HG03520 (cell line): ENCODE results near the gene ARL2BP.

Experiments used
- ATAC-seq: cut with Tn5 transposase; IDR thresholded peaks from one replicate; pipeline ENCODE4 v1.9.1; 2021; ENCODE audit warnings: mild to moderate bottlenecking, moderate library complexity; ENCODE audit not compliant: unreplicated experiment

ARL2BP gene

DNA sequence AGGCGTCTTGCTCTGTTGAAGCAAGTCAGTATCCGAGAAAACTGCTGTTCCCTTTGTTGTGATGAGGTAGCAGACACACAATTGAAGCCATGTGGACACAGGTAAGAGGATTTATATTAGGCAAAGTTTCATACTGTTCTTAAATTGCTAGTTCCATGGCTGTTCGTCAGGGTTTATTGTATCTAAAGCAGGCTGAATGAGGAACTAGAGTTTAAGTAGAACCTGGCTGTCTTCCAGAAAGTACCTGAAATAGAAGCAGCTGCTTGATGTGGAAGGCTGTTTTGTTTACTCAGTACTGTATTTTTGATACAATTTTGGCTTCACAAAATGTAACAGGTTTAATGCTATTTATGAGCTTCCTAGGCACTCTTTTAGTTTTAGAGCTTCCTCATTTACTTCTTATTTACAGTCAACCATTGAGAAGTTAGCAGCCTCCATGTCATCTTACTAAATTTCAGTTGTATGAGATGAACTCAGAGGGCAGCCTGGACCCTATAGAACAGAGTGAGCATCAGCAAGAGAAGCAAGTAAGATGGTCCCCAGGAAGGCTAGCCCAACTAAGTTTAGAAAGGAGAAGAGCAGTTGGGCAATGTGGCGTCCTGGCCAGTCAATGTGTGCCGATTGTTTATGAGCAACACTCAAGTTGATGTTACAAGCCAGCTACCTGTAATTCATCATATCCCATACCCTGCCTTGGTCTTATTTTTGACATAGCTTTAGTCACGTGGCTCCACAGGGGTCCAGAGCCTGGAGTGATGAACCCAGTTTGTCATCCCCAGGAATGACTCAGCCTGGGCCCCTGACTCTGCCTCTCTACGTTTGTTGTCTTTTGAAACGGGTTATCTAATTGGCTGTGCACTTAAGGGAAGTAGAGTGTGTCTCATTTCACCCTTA is 9.7 kb upstream of the ARL2BP start:
- ATAC-seq, result no peak

DNA sequence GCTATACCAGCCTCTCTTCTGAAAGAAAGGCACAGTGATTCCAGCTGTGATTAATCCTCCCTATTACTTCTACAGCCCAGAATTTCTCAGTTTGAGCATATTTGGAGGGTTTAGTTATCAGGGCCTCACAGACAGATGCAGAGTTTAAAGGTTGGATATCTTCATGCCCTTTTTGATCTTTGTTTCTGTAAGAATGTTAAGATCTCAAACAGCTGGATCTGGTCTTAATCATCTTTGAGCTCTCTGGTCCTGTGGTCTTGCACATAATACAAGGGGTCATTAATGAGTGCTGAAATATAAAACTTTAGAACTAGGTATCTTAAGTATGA is 9.1 kb upstream of the ARL2BP start:
- no peak for ATAC-seq

DNA sequence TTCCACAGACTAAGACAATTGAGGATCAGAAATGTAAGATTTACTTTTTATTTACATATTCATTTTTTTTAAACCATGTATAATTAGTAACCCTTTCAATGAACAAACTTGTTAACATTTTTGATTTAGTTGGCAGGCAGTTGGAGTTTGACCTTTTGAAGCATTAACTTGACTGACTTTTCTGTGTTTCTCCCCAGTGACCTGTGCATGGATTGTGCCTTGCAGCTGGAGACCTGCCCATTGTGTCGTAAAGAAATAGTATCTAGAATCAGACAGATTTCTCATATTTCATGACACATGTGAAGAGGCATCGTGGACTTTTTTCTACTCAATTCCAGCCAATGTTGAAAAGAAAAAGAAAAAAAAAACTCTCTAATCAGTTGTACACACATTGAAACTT is 6.4 kb upstream of the ARL2BP start:
- ATAC-seq, result no peak

DNA sequence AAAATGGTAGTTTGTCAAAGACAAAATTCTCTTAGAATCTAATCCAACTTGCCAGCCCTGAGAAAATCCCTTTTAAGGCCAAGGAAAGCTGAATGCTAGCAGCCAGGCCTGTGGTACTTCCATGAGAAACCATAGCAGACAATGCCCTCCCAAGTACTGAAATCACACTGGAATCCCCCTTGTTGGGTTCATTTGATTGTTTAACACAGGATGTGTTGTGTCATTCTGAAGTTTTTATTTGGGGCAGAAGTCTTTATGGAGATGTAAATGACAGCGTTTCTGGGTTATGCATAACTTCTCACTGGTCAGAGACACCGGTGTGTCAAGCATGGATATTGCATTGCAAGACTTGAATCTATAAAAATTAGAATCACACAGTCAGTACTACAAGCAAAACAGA is 6.0 kb upstream of the ARL2BP start:
- no peak for ATAC-seq

DNA sequence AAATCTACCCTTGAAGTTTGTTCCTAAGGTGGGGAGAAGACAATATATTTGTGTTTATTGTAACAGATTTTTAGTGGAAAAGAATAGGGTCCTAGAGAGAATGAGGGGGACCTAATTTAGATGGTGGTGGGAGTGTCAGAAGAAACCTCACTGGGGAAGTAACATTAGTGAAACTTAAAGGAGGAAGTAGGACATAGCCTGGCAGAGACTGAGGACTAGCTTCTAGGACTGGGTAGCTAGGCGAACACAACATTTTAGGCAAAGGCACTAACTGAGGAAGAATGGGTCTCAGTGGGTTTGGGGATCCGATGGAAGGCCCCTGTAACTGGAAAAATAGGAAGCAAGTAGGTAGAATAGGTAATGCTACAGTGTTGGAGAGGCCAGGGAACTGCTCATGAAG is 4.2 kb upstream of the ARL2BP start:
- ATAC-seq, result no peak

DNA sequence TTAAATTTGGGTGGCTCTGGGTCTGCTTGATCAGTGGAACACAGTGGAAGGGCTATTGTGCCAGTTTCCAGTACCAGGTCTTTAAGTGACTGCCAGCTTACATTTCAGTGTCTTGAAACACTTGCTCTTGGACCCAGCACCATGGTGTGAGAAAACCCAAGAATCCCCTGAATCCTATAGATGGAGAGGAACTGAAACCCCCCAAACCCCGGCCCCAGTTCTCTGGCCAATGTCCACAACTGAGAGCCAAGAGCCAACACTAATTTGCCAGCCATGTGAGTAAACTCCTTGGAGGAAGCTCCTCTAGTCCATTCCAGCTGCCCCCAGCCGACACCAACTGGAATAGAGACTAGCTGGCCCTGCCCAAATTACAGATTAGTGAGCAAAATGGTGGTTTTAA is 2.4 kb upstream of the ARL2BP start:
- no peak for ATAC-seq

DNA sequence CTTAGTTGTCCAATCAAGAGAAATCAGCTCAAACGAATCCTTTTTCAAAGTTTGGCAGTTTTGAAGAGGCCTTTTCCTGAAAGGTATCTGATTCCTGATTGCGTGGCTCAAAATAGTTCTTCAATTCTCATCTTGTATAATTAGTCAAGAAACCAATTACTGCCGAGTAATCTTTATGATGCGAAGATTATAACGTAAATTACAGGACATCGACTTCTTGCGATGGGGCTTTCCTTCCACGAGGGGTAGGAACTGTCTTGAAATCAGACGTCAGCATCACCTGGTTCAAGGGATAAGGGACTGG is 644 bp upstream of the ARL2BP start:
- no peak for ATAC-seq

DNA sequence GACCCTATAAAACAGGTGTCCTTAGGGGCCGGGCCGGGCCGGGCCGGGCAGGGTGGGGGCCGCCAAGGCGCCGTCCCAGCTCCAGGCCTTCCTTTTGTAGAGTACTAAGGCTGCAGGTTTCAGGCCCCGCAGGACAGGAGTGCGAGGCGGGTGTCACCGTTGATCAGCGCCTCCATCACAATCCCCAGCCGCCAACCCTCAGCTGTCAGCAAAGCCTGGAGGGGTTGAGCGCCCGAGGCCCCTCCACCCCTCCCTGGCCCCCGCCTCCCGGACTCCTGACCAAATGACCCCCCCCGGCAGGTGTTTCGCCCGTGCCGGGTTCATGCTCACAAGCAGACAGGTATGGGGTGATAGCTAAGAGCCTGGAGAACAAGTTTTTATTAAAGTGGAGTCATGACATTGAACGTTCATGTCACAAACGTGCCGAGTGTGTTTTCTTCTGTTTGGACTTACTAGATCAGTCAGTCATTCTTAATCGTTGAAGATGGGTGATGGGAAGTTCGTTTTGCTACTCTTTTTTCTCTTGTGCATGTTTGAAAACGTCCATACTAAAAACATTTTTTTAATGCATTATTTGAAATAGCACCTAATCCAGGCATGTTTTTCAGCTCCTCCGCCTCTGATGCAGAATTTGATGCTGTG is 534 bp downstream of the ARL2BP start:
- ATAC-seq, result peak; percentile 11

DNA sequence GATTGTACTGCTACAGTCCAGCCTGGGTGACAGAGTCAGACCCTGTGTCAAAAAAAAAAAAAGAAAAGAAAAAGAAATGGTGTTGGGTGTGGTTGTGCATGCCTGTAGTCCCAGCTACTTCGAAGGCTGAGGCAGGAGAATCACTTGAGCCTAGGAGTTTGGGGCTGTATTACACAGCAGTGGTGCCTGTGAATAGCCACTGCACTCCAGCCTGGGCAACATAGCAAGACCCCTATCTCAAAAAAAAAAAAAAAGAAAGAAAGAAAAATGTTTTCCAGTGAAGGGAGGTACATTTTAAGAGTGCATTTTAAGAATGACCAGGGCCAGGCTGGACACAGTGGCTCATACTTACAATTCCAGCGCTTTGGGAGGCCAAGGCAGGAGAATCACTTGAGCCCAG is 6.3 kb downstream of the ARL2BP start:
- ATAC-seq, result no peak

DNA sequence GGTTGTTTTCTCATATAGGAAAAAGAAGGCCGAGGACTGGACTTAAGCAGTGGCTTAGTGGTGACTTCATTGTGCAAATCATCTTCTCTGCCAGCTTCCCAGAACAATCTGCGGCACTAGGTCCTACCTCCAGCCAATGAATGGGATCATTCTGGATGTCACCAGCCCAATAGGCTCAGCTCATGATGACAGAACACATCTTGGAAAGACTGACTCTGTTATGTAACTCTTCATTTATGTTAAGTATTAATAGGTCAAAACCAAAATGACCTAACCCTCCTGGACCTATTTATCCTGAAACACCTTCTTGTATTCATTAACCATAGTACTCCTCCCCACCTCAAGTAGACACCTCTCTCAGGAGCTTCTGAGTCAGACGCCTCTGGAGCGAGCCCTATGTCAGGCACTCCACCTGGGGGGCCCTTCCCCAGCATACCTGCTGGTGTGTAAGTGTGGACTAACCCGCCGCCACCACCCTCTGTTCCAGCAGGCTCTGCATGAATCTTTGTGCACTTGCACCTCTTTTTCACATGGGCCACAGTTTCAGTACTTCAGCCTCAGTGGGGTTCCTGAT is 7.2 kb downstream of the ARL2BP start:
- ATAC-seq, result no peak

DNA sequence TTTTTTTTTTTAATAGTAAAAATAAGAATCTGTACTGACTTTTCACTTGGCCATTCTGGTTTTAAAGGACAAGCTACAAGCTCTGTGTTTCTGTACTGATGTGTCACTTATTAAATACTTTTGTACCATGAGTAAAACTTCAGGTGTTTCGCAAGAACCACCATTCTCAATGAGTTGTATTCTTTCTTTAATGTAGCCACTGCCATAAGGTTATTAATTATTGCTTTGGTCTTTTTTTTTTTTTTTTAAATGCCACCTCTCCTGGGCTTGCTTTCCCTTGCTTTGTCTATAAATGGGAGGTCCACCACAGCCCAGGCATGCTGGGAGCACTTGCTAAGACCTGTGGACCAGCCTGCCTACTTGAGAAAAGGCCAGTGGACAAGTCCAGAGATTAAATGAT is 8.4 kb downstream of the ARL2BP start:
- ATAC-seq, result no peak

DNA sequence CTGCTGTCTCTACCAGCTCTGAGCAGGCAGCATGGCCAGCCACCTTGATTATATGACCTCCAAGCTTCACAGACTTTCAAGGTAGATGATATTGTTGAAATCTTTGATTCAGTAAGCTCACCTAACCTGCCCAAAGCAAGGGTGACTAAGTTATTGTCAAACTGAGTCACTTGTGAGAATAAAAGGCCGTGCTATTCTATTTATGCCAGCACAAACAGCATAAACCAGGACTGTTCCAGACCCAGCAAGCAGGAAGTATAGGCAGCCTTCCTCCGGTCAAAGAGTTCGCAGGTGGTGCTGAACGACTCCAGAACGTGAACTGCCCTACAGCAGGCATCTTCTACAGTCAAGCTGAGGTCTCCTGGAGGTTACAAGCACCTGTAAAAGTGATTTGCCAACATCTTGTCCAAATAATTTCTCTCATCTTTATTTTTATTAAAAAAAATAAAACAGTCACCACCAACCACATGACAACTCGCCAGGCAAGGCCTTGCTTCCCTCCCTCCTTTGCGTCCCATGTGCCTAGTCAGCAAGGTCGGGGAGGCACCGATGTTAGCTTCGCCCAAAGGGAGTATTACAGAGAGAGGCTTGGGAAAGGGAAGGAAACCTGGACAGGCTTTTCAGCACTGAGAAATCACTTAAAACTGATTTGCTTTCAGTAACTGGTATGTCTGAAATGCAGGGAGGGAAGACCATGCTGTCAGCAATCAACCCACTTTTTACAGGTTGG is 10.8 kb downstream of the ARL2BP start:
- ATAC-seq, result no peak

DNA sequence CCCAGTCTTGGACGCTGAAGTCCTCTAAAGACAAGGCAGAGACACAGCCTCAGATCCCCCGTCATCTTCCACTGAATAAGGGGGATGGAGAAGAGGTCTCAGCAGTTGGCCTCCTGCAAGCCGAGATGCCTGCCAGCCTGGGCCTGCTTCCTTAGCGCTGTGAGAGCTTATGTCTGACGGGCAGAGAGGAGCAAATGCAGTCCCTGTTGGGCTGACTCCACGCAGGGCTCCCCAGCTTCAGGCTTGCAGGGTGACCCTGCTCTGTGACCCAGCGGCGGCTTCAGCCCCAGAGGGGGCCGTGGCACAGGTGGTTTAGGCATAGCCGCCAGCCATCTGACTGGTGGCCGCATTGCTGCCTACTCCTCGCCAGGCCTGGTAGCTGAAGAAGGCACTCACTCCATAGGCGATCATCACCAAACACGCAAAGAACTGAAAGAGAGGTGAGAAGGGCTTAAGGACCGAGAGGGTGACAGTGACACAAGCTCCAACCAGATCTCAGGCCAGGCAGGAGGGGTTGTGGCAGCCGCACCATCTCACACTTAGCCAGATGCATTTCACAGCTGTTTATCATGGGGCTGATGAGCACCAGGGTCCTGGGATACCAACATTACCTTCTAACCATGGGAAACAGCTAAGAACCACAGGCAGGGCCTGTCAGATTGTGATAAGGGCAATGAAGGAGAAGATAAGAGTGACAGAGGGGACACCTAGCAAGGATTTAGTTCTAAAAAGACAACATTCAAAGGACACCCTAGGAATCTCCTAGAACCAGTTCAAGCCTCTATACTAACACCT is 11.7 kb downstream of the ARL2BP start:
- ATAC-seq, result no peak

DNA sequence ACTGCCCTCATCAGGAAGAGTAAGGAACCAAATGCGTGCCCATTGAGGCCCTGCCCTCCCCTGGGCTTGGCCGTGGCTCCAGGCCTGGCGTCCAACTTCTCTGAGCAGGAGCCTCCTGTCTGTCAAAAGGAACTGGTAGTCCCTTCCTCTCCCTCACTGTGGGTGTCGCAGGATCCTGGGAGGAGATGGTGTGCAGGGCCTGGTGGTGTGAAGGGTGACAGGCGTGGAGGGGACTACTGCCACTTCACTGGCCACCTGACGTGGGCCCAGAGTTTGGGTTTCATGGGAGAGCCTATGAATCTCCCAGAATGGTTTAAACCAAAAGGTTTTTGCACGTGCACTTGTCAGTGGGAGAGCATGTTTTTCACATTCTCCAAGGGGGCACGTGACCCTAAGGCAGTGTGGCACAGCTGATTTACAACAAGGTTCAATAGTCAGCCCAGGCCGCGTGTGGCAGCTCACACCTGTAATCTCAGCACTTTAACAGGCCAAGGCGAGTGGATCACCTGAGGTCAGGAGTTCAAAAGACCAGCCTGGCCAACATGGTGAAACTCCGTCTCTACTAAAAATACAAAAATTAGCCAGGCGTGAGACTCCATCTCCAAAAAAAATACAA is 12.5 kb downstream of the ARL2BP start:
- no peak for ATAC-seq

DNA sequence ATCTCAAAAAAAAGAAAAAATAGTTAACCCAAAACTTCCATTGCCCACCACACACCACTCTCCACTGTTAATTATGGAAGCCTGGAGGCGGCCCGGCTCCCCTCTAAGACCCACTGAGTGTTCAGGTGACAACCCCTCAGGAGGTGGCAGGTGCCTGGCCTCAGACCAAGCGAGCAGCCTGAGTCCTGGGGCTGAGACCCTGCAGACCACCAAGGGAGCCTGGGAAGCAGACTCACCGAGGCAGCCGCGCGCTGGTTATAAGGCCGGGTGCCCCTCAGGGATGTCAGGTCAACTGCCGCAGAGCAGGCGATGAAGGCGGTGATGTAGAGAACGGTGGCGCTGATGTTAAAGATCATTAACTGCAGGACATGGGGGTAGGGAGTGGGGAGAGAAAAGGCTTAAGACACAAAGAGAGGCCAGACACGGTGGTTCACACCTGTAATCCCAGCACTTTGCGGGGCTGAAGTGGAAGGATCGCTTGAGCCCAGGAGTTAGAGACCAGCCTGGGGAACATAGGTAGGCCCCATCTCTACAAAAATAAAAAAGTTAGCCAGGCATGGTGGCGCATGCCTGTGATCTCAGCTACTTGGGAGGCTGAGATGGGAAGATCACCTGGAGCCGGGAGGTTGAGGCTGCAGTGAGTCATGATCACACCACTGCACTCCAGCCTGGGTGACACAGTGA is 13.3 kb downstream of the ARL2BP start:
- no peak for ATAC-seq

DNA sequence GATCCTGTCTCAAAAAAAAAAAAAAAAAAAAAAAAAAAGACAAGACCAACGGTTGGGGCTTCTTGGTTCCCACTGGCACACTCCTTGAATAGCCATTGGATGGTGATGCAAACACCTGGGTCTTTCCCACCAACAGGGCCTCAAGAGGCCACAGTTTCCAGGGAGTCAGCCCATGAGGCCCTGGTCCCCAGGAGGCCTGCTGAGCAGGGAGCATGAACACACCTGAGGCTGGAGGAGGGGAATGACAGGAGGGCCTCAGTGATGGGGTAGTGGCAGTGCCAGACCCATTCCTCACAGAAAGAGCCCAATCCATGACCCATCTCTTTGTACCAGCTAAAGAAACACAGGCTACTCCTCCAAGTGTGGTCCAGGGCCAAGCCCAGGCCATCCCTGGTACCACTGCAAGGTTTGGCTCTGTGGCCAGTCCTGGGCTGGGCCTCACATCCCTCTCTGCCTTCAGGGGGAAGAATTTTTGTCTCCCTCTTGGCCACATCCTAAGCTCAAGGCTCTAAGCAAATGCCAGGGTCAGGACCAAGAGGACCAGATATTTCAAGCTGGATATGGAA is 13.9 kb downstream of the ARL2BP start:
- ATAC-seq, result no peak

DNA sequence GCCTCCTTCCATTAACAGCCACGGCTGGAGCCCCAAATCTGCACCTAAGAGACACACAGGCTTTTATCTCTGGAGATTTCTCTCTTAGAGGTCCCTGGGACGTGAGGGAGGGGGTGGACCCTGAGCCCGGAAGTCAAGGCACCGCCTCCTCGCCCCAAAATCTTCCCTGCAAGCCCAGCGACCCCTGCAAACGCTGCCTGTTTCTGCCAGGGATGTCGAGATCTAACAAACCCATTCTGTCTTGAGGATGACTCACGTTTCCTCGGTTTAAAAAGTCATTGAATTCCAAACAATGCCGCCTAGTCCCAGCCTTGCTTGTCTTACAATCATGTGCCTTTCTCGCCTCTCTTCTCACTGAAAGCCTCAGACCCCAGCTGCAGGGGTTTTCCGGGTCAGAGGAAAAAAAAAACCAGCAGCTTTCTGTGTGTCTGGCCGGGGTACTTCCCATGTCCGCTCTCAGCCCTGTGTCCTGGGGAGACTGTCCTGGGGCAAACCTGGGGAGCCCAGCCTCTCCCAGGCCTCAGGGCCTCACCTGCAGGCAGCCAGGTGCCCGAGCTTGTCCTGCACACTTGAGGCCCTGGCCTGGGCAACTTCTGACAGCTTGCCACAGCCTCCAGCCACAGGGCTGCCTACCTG is 15.4 kb downstream of the ARL2BP start:
- ATAC-seq, result no peak

DNA sequence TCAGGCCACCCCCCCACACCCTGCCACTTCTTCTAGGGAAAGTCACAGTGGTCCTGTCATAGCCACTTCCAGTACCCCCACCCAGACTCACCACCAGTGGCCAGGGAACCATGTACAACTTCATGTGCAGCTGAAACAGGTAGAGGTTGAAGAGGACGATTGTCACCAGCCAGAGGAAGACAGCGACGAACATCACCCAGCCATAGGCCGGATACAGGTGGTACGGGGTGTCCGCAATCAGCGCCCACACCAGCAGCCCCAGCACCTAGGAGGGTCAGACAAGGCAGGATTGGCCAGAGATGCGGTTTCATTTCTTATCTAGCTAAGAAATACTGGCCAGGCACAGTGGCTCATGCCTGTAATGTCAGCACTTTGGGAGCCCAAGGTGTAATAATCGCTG is 16.7 kb downstream of the ARL2BP start:
- ATAC-seq, result no peak

DNA sequence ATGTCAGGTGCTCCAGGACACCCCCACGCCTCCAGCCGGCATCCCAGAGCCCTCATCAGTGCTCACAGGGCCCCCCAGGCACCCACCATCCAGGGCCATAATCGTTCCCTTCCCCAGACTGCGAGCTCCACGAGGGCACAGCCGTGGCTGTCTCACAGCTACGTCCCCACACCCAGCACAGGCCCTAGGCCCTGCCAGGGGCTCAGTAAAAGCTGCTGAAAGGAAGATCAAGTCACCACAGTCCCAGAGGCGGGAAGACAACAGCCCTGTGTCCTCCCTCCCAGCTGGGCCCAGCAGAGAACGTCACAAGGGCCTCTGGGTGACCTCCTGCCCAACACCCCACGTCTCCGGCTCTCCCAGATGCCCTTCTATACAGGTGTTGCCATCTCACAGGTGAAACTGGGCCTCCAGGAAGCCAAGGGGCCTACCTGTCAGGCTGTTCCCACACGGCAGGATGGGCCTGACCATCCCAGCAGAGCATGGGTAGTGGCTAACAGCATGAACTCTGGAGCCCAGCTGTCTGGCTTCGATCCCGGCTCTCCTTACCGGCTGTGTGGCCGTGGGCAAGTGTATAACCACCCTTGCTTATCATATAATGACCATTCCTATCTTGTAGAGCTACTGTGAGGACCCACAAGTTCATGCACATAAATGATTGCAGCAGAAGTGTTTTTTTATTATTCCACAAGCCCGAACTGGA is 17.9 kb downstream of the ARL2BP start:
- ATAC-seq, result no peak
